B cell (primary cell): ENCODE measurements around the gene WFS1. TPM values are rescaled to one million over a fixed set of nuclear protein-coding genes. Genes with fewer than 3 reads are reported as not detected.

ENCODE experiments used
- ATAC-seq: fragments of 200-7000 bp; cut with Tn5 transposase; one replicate; pipeline ENCODE4 v1.10.0; 2021; ENCODE audit warnings: low read depth, mild to moderate bottlenecking, moderate number of reproducible peaks, moderate library complexity
- CTCF ChIA-PET: fragments of 350-600 bp; sonication (Branson Sonifier 250); formaldehyde crosslinking; loops from one replicate; lab custom pipeline; 2021; ENCODE audit warnings: antibody characterized with exemption, inconsistent platforms; lab: Charles Lee
- POLR2A ChIA-PET: fragments of 350-600 bp; sonication (Branson Sonifier 250); formaldehyde crosslinking; loops from one replicate; lab custom pipeline; 2021; ENCODE audit warnings: antibody characterized with exemption; lab: Charles Lee
- DNase-seq: peaks from one replicate; pipeline ENCODE4 v3.0.0; 2013
- H2AFZ ChIP-seq: 2 replicates; pipeline ENCODE4 v1.6.1; 2012; ENCODE audit warnings: mild to moderate bottlenecking, low read depth, low read length; ENCODE audit not compliant: insufficient read depth, poor library complexity, severe bottlenecking
- H3K27ac ChIP-seq, 2 donors: 1 replicate in 1 of 2; 2 replicates in 1 of 2; pipeline ENCODE4 v1.5.1; 2012 to 2013; ENCODE audit warnings: low read length in 2 of 2, mild to moderate bottlenecking in 2 of 2, moderate library complexity in 1 of 2
- H3K27me3 ChIP-seq, 4 experiments: fragments of 200-600 bp in 1 of 4; sonication (generic) in 1 of 4; replicated peaks in 1 of 4; 1 replicate in 2 of 4; 2 replicates in 2 of 4; pipeline versions ENCODE4 v1.6.1 to v1.7.0; 2013 to 2016; ENCODE audit warnings: low read length in 3 of 4, mild to moderate bottlenecking in 2 of 4, mixed read lengths in 1 of 4, moderate library complexity in 1 of 4; ENCODE audit not compliant: insufficient read depth in 4 of 4, control insufficient read depth in 3 of 4; ENCODE audit errors: control extremely low read depth in 1 of 4
- H3K36me3 ChIP-seq, 2 experiments: replicated peaks in 1 of 2; 1 replicate in 1 of 2; 2 replicates in 1 of 2; pipeline versions ENCODE4 v1.6.1 to v1.7.1; 2013; ENCODE audit warnings: low read length in 1 of 2; ENCODE audit not compliant: insufficient read depth in 2 of 2, control insufficient read depth in 1 of 2; ENCODE audit errors: control extremely low read depth in 1 of 2, extremely low read depth in 1 of 2
- H3K4me1 ChIP-seq, 2 donors: fragments of 200-600 bp in 1 of 2; sonication (generic) in 1 of 2; 1 replicate in 1 of 2; 2 replicates in 1 of 2; pipeline versions ENCODE4 v1.5.1 to v1.6.1; 2013 to 2017; ENCODE audit warnings: low read length in 2 of 2; ENCODE audit not compliant: control insufficient read depth in 2 of 2, insufficient read depth in 2 of 2
- H3K4me2 ChIP-seq: replicated peaks from 2 replicates; pipeline ENCODE3; 2012; ENCODE audit warnings: mild to moderate bottlenecking, low read depth, low read length; ENCODE audit not compliant: poor library complexity, severe bottlenecking
- H3K4me3 ChIP-seq, 5 experiments: fragments of 200-600 bp in 1 of 5; sonication (generic) in 1 of 5; 1 replicate in 3 of 5; 2 replicates in 2 of 5; pipeline versions ENCODE4 v1.5.1 to v1.7.0; 2011 to 2016; ENCODE audit warnings: low read length in 4 of 5, mild to moderate bottlenecking in 4 of 5, low read depth in 2 of 5, control low read depth in 1 of 5, moderate library complexity in 1 of 5; ENCODE audit not compliant: insufficient read depth in 1 of 5; ENCODE audit errors: control extremely low read depth in 1 of 5, extremely low read depth in 1 of 5
- H3K79me2 ChIP-seq: fragments of 200-600 bp; sonication (generic); one replicate; pipeline ENCODE4 v1.6.0; 2016; ENCODE audit warnings: low read length; ENCODE audit not compliant: control insufficient read depth, insufficient read depth
- H3K9ac ChIP-seq: fragments of 200-600 bp; sonication (generic); 2 replicates; pipeline ENCODE4 v1.6.1; 2017; ENCODE audit warnings: mild to moderate bottlenecking, low read length, moderate library complexity
- H3K9me3 ChIP-seq, 3 donors: one replicate each; pipeline versions ENCODE4 v1.6.1 to v1.7.1; 2013; ENCODE audit warnings: low read length in 2 of 3; ENCODE audit not compliant: control insufficient read depth in 2 of 3, insufficient read depth in 1 of 3; ENCODE audit errors: control extremely low read depth in 1 of 3
- H4K20me1 ChIP-seq: 2 replicates; pipeline ENCODE4 v1.6.0; 2012; ENCODE audit warnings: mild to moderate bottlenecking, low read length; ENCODE audit not compliant: insufficient read depth, control insufficient read depth, poor library complexity, severe bottlenecking
- H3K27ac Mint-ChIP-seq: one replicate; pipeline ENCODE4 v1.8.0; 2021; ENCODE audit warnings: mixed read lengths
- H3K27me3 Mint-ChIP-seq: one replicate; pipeline ENCODE4 v1.8.0; 2021; ENCODE audit warnings: mixed read lengths
- H3K4me1 Mint-ChIP-seq: one replicate; pipeline ENCODE4 v1.8.0; 2021; ENCODE audit warnings: mixed read lengths
- H3K4me3 Mint-ChIP-seq: one replicate; pipeline ENCODE4 v1.8.0; 2021; ENCODE audit warnings: mixed read lengths
- H3K9me3 Mint-ChIP-seq: one replicate; pipeline ENCODE4 v1.8.0; 2022; ENCODE audit warnings: mixed read lengths; ENCODE audit not compliant: insufficient read depth
- EZH2 ChIP-seq: IDR thresholded peaks from 2 replicates; pipeline ENCODE4 v1.6.1; 2012; ENCODE audit warnings: borderline replicate concordance, low read depth, mild to moderate bottlenecking, moderate library complexity, low read length; ENCODE audit not compliant: insufficient read depth, poor library complexity, severe bottlenecking
- WGBS: methylation state at CpG from one replicate; pipeline ENCODE4 v1.1.5; 2013; ENCODE audit warnings: missing lambda C conversion rate; ENCODE audit not compliant: insufficient coverage; 5-methylcytosine and 5-hydroxymethylcytosine counted together
- intact Hi-C: fragments of 100-400 bp; cut with micrococcal nuclease; formaldehyde crosslinking; loops from one replicate; pipeline ENCODE4 v1.10.0; 2022
- polyA plus RNA-seq: library from polyadenylated mRNA; depleted of rRNA; stranded (reverse); fragments of >200 nt; gene quantifications from 2 replicates; pipeline ENCODE4 v1.2.3, GENCODE V29; 2012
- total RNA-seq, 2 donors: library from RNA; stranded (reverse); fragments of 120-200 nt in 1 of 2; gene quantifications; 1 replicate in 1 of 2; 2 replicates in 1 of 2; pipeline versions ENCODE4 v1.2.3 to v1.2.4, GENCODE V29; 2013 to 2022
- TF ChIP-seq, protein P1 (sequence below): fragments of 200-600 bp; IDR thresholded peaks from one replicate; pipeline ENCODE4 v1.8.0; 2022; ENCODE audit warnings: antibody characterized with exemption, mild to moderate bottlenecking

The WFS1 gene
- total and polyA plus RNA-seq, 2 donors (not counting 1 experiment from before 2014, with no cell fraction given), result 5.8 to 6.7 TPM

DNA sequence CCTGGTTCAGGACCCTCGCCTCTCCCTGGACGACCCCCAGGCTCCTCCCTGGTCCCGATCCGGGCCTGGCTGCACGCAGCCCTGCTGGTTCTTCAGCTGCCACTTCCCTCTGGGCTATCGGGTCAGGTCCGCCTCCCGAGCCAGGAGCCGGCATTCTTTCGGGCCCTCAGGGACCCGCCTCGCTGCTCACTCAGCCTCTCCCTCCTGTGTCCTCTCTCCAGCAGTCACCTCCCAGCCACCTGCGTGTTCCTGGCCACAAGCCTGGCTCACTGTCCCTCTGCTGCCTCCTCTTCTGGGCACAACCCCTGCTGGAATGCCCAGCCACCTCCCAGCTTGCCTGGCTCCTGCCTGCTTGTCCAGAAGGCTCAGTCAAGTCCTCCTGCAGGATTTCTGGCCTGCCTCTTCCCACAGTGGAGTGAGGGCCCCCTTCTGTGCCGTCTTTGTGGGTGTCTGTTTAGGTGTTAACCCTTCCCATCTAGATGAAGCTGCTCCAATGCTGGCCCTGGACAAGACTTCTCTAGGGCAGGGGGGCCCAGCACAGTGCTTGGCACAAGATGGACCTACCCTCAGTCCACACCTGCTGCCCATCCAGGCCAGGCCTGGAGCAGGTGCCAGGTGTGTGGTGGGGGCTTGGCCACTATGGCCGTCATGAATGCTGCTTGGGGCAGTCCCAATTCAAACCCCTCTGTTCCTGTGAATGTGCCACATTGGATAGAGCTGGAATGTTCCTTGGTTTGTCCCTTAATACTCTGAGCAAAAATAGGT, 2.2 kb downstream of the WFS1 start:
- Histone ChIP-seq H3K4me3 (no peak overlapping the region), H4K20me1 (no peaks in the 10 kb centered on the region), H3K9ac (no peak overlapping the region), H3K9me3 (no peaks in the 10 kb centered on the region), H3K79me2 (no peaks in the 10 kb centered on the region), H3K27me3 (no peaks in the 10 kb centered on the region), H3K4me2 (no peak overlapping the region), H3K27ac (no peak overlapping the region), H3K36me3 (no peaks in the 10 kb centered on the region), H2AFZ (no peak overlapping the region), H3K4me1 (peaks cover 22 to 32% of the 10 kb centered on the region in 2 donors)
- Mint-ChIP-seq H3K4me3 (peak overlapping the region; percentile 82), H3K27me3 (peaks cover 3% of the 10 kb centered on the region), H3K9me3 (no peaks in the 10 kb centered on the region), H3K4me1 (peaks cover 30% of the 10 kb centered on the region), H3K27ac (no peak overlapping the region)
- POLR2A ChIA-PET, result no interaction called here
- intact Hi-C loops, result no loop called here
- DNase-seq (no peak), ATAC-seq (no peak)
- TF ChIP-seq, protein P1, sequence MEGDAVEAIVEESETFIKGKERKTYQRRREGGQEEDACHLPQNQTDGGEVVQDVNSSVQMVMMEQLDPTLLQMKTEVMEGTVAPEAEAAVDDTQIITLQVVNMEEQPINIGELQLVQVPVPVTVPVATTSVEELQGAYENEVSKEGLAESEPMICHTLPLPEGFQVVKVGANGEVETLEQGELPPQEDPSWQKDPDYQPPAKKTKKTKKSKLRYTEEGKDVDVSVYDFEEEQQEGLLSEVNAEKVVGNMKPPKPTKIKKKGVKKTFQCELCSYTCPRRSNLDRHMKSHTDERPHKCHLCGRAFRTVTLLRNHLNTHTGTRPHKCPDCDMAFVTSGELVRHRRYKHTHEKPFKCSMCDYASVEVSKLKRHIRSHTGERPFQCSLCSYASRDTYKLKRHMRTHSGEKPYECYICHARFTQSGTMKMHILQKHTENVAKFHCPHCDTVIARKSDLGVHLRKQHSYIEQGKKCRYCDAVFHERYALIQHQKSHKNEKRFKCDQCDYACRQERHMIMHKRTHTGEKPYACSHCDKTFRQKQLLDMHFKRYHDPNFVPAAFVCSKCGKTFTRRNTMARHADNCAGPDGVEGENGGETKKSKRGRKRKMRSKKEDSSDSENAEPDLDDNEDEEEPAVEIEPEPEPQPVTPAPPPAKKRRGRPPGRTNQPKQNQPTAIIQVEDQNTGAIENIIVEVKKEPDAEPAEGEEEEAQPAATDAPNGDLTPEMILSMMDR, result no peak
- TF ChIP-seq EZH2, result no peak
- WGBS, result 88% methylated on average over 15 of the region's 15 CpGs
- CTCF ChIA-PET, result interaction anchor here (0.7 to 1.8 kb wide), 3 partner anchors 21 to 56 kb away, joined by 3 to 6 read pairs (median 3); no protein-coding TSS in a partner anchor
